OCI-LY7 (cell line): Measurements from ENCODE around the gene AVPI1. TPM values are rescaled to one million over a fixed set of nuclear protein-coding genes. Genes with fewer than 3 reads are reported as not detected.

ENCODE experiments used
- BruUV-seq: library from RNA; stranded (reverse); fragments of 400-500 nt; replicated peaks from 2 replicates; lab custom pipeline; 2021; lab: Mats Ljungman, UMichigan
- CTCF ChIA-PET: fragments of 300-600 bp; sonication (Branson Sonifier 250); formaldehyde crosslinking; loops from one replicate; lab custom pipeline; 2022; ENCODE audit warnings: antibody characterized with exemption; ENCODE audit not compliant: unreplicated experiment; lab: Charles Lee
- POLR2A ChIA-PET: fragments of 300-600 bp; sonication (Branson Sonifier 250); formaldehyde crosslinking; loops from one replicate; lab custom pipeline; 2022; ENCODE audit warnings: antibody characterized with exemption; lab: Charles Lee
- DNase-seq: peaks from one replicate; pipeline ENCODE4 v3.0.0-alpha.2; 2015; ENCODE audit warnings: low spot score
- H2AFZ ChIP-seq: fragments of 200-600 bp; sonication (generic), shearing (Covaris generic); 2 replicates; pipeline ENCODE4 v1.6.1; 2014; ENCODE audit warnings: mild to moderate bottlenecking, antibody characterized with exemption, low read length, moderate library complexity
- H3K27ac ChIP-seq: fragments of 200-600 bp; sonication (generic); 2 replicates; pipeline ENCODE4 v1.5.1; 2014; ENCODE audit warnings: mixed run types, low read depth, mild to moderate bottlenecking, moderate library complexity, low read length, inconsistent platforms; ENCODE audit not compliant: poor library complexity, severe bottlenecking
- H3K36me3 ChIP-seq: fragments of 200-600 bp; sonication (generic); 2 replicates; pipeline ENCODE4 v1.6.1; 2014; ENCODE audit warnings: mild to moderate bottlenecking, antibody characterized with exemption, low read length, moderate library complexity, mixed read lengths; ENCODE audit not compliant: insufficient read depth
- H3K4me1 ChIP-seq: fragments of 200-600 bp; sonication (generic); 2 replicates; pipeline ENCODE4 v1.5.1; 2014; ENCODE audit warnings: mild to moderate bottlenecking, low read length; ENCODE audit not compliant: insufficient read depth, poor library complexity, severe bottlenecking
- H3K4me2 ChIP-seq: fragments of 200-600 bp; sonication (generic); 2 replicates; pipeline ENCODE4 v1.6.1; 2014; ENCODE audit warnings: mild to moderate bottlenecking, low read length
- H3K4me3 ChIP-seq: fragments of 200-600 bp; sonication (generic); 2 replicates; pipeline ENCODE4 v1.5.1; 2014; ENCODE audit warnings: mild to moderate bottlenecking, low read depth, low read length; ENCODE audit not compliant: poor library complexity, severe bottlenecking
- H3K79me2 ChIP-seq: fragments of 200-600 bp; sonication (generic); 2 replicates; pipeline ENCODE4 v1.6.1; 2016; ENCODE audit warnings: low read depth, mild to moderate bottlenecking, low read length, moderate library complexity, mixed read lengths; ENCODE audit not compliant: insufficient read depth
- H3K9me2 ChIP-seq: fragments of 200-600 bp; sonication (generic); 2 replicates; pipeline ENCODE4 v1.6.1; 2016; ENCODE audit warnings: mild to moderate bottlenecking, low read length, mixed read lengths; ENCODE audit not compliant: insufficient read depth
- H3K9me3 ChIP-seq: fragments of 200-600 bp; sonication (generic); 2 replicates; pipeline ENCODE4 v1.6.1; 2014; ENCODE audit warnings: mild to moderate bottlenecking, mixed run types, low read length, mixed read lengths
- H4K20me1 ChIP-seq: fragments of 200-600 bp; sonication (generic); 2 replicates; pipeline ENCODE4 v1.6.1; 2014; ENCODE audit warnings: mild to moderate bottlenecking, antibody characterized with exemption, low read length, moderate library complexity, mixed read lengths; ENCODE audit not compliant: insufficient read depth
- CTCF ChIP-seq: fragments of 200-600 bp; sonication (generic); conservative IDR thresholded peaks from 2 replicates; pipeline ENCODE4 v1.5.1; 2014; ENCODE audit warnings: mild to moderate bottlenecking, antibody characterized with exemption, low read length, moderate library complexity, mixed read lengths
- EZH2phosphoT487 ChIP-seq: fragments of 200-600 bp; sonication (generic); IDR thresholded peaks from 2 replicates; pipeline ENCODE4 v1.6.1; 2018; ENCODE audit warnings: low read depth, borderline replicate concordance, mild to moderate bottlenecking, mixed run types, antibody characterized with exemption, low read length, moderate library complexity, mixed read lengths
- intact Hi-C: fragments of 100-400 bp; cut with micrococcal nuclease; formaldehyde crosslinking; loops from one replicate; pipeline ENCODE4 v1.10.0; 2022; ENCODE audit not compliant: unreplicated experiment
- total RNA-seq, 2 experiments: library from RNA; depleted of rRNA in 1 of 2; stranded (reverse); fragments of >200 nt in 1 of 2; shearing (Covaris generic) in 1 of 2; gene quantifications; 2 replicates each; pipeline ENCODE4 v1.2.3, GENCODE V29; 2014 to 2022

Gene AVPI1
- total RNA-seq, 2 experiments from 2014 or later: 3.2 to 4.6 TPM

- Histone ChIP-seq H3K9me3 (no peaks in the 10 kb centered on the region), H3K27ac (no peak overlapping the region), H3K79me2 (no peaks in the 10 kb centered on the region), H2AFZ (no peak overlapping the region), H3K9me2 (no peaks in the 10 kb centered on the region), H3K4me2 (no peak overlapping the region), H3K4me3 (no peak overlapping the region), H3K36me3 (no peaks in the 10 kb centered on the region), H4K20me1 (no peaks in the 10 kb centered on the region), H3K4me1 (no peaks in the 10 kb centered on the region)
- CTCF ChIA-PET: no interaction called here
- no peak for TF ChIP-seq EZH2phosphoT487
- no peak for TF ChIP-seq CTCF
- DNase-seq: no peak
- intact Hi-C loops: no loop called here
- BruUV-seq: no TSS peak
- POLR2A ChIA-PET: interaction anchor here (0.6 to 1.6 kb wide), 2 partner anchors 12 to 1095 kb away, joined by 5 to 6 read pairs; no protein-coding TSS in a partner anchor
Measured at GRCh38 chr10:97724341-97724941, 37.4 kb upstream of the AVPI1 start.

GRCh38 chr10:97723001-97723400 lies 36.0 kb upstream of the AVPI1 start:
- no TSS peak for BruUV-seq
- TF ChIP-seq CTCF (no peak), EZH2phosphoT487 (no peak)
- no peak overlapping the region for H3K4me2 ChIP-seq
- H3K9me3 ChIP-seq: no peaks in the 10 kb centered on the region
- no peak overlapping the region for H3K27ac ChIP-seq
- intact Hi-C loops: no loop called here
- H2AFZ ChIP-seq: no peak overlapping the region
- no peak overlapping the region for H3K4me3 ChIP-seq
- POLR2A ChIA-PET: no interaction called here
- no peaks in the 10 kb centered on the region for H3K36me3 ChIP-seq
- no peaks in the 10 kb centered on the region for H3K4me1 ChIP-seq
- no peaks in the 10 kb centered on the region for H3K9me2 ChIP-seq
- no peaks in the 10 kb centered on the region for H4K20me1 ChIP-seq
- no peaks in the 10 kb centered on the region for H3K79me2 ChIP-seq
- CTCF ChIA-PET: interaction anchor here (1.6 kb wide), 1 partner anchor 22 kb away, joined by 5 read pairs; no protein-coding TSS in a partner anchor
- no peak for DNase-seq
